Body of pancreas (tissue), 4 donors: ENCODE results near the gene RPTOR.

Experiments
- POLR2A ChIP-seq, 3 donors: fragments of 450-650 bp; IDR thresholded peaks; one replicate each; pipeline ENCODE4 v1.6.1; 2016; ENCODE audit warnings: antibody characterized with exemption in 3 of 3, mild to moderate bottlenecking in 2 of 3
- TF ChIP-seq, protein P1 (sequence below), 7 experiments: fragments of 450-650 bp in 4 of 7; fragments of 200-600 bp in 3 of 7; sonication (generic) in 3 of 7; IDR thresholded peaks; one replicate each; pipeline ENCODE4 v1.5.1; 2016 to 2019; ENCODE audit warnings: antibody characterized with exemption in 7 of 7

- TF ChIP-seq POLR2A (IDR thresholded peaks at IDR 0.05) = no peak
- TF ChIP-seq, protein P1, sequence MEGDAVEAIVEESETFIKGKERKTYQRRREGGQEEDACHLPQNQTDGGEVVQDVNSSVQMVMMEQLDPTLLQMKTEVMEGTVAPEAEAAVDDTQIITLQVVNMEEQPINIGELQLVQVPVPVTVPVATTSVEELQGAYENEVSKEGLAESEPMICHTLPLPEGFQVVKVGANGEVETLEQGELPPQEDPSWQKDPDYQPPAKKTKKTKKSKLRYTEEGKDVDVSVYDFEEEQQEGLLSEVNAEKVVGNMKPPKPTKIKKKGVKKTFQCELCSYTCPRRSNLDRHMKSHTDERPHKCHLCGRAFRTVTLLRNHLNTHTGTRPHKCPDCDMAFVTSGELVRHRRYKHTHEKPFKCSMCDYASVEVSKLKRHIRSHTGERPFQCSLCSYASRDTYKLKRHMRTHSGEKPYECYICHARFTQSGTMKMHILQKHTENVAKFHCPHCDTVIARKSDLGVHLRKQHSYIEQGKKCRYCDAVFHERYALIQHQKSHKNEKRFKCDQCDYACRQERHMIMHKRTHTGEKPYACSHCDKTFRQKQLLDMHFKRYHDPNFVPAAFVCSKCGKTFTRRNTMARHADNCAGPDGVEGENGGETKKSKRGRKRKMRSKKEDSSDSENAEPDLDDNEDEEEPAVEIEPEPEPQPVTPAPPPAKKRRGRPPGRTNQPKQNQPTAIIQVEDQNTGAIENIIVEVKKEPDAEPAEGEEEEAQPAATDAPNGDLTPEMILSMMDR (IDR thresholded peaks at IDR 0.05) = no peak
These were observed 347.6 kb downstream of the RPTOR start for GRCh38 chr17:80892019-80892855.
